Activated naive CD4-positive, alpha-beta T cell treated with anti-CD3 and anti-CD28 coated beads, Interleukin-2, amount 10 ng/mL, durations not matched to agents 7 days and 5 days (primary cell): Measurements from ENCODE around the gene COL27A1.
A peak's percentile ranks its signal among the peaks of the same experiment; 100 is the strongest.
"Not testable (repeated sequence)": the region's sequence is repeated elsewhere in the genome, so short reads cannot be mapped to it uniquely, and the experiment has no call there.

Source experiments
- CTCF ChIA-PET: fragments of 350-600 bp; sonication (Branson Sonifier 250); formaldehyde crosslinking; loops from one replicate; lab custom pipeline; 2021; ENCODE audit warnings: antibody characterized with exemption; lab: Charles Lee
- DNase-seq: peaks from one replicate; pipeline ENCODE4 v3.0.0-alpha.2; 2020
- H3K27ac Mint-ChIP-seq: one replicate; pipeline ENCODE4 v1.8.0; 2021; ENCODE audit warnings: mild to moderate bottlenecking, moderate library complexity, mixed read lengths
- H3K27me3 Mint-ChIP-seq: one replicate; pipeline ENCODE4 v1.8.0; 2021; ENCODE audit warnings: mild to moderate bottlenecking, mixed read lengths
- H3K36me3 Mint-ChIP-seq: one replicate; pipeline ENCODE4 v1.8.0; 2021; ENCODE audit warnings: mixed read lengths
- H3K4me1 Mint-ChIP-seq: one replicate; pipeline ENCODE4 v1.8.0; 2021; ENCODE audit warnings: mixed read lengths
- H3K4me3 Mint-ChIP-seq: one replicate; pipeline ENCODE4 v1.8.0; 2021; ENCODE audit warnings: mild to moderate bottlenecking, moderate library complexity, mixed read lengths
- H3K9me3 Mint-ChIP-seq: one replicate; pipeline ENCODE4 v1.8.0; 2021; ENCODE audit warnings: mixed read lengths

Gene COL27A1

GRCh38 chr9:114330636-114331035, 175.3 kb downstream of the COL27A1 start:
- Mint-ChIP-seq H3K9me3 (peaks cover 2% of the 10 kb centered on the region), H3K27me3 (peaks cover 12% of the 10 kb centered on the region), H3K27ac (peak overlapping the region; percentile 38), H3K4me1 (no peaks in the 10 kb centered on the region), H3K36me3 (peaks cover 10% of the 10 kb centered on the region), H3K4me3 (peak overlapping the region; percentile 35)
- DNase-seq, result no peak
- CTCF ChIA-PET, result no interaction called here

- Mint-ChIP-seq H3K27me3 (peaks cover 12% of the 10 kb centered on the region), H3K36me3 (peaks cover 18% of the 10 kb centered on the region), H3K27ac (peak overlapping the region; percentile 69)
- H3K4me1 Mint-ChIP-seq, CTCF ChIA-PET, H3K9me3 Mint-ChIP-seq, DNase-seq, H3K4me3 Mint-ChIP-seq: not testable (repeated sequence)
Observed at GRCh38 chr9:114331229-114332195, 176.2 kb downstream of the COL27A1 start.

GRCh38 chr9:114332474-114333040, 177.2 kb downstream of the COL27A1 start:
- H3K4me1 Mint-ChIP-seq, CTCF ChIA-PET: not testable (repeated sequence)

GRCh38 chr9:114333718-114334117, 178.4 kb downstream of the COL27A1 start:
- H3K4me1 Mint-ChIP-seq, DNase-seq, H3K27ac Mint-ChIP-seq, H3K4me3 Mint-ChIP-seq, CTCF ChIA-PET, H3K9me3 Mint-ChIP-seq: not testable (repeated sequence)
- peaks cover 12% of the 10 kb centered on the region for H3K27me3 Mint-ChIP-seq
- H3K36me3 Mint-ChIP-seq, result peaks cover 36% of the 10 kb centered on the region

More at GRCh38 chr9:114332474-114333040, 177.2 kb downstream of the COL27A1 start:
- H3K4me3 Mint-ChIP-seq, DNase-seq, H3K9me3 Mint-ChIP-seq: not testable (repeated sequence)
- peaks cover 27% of the 10 kb centered on the region for H3K36me3 Mint-ChIP-seq
- peak overlapping the region; percentile 20 for H3K27ac Mint-ChIP-seq
- H3K27me3 Mint-ChIP-seq, result peaks cover 12% of the 10 kb centered on the region

GRCh38 chr9:114334490-114334889, 179.2 kb downstream of the COL27A1 start:
- DNase-seq, result no peak
- Mint-ChIP-seq H3K4me1 (peaks cover 9% of the 10 kb centered on the region), H3K9me3 (peaks cover 2% of the 10 kb centered on the region), H3K27me3 (peaks cover 12% of the 10 kb centered on the region), H3K36me3 (peaks cover 43% of the 10 kb centered on the region), H3K4me3 (no peak overlapping the region), H3K27ac (no peak overlapping the region)
- CTCF ChIA-PET, result no interaction called here

GRCh38 chr9:114335745-114336144, 180.4 kb downstream of the COL27A1 start:
- peak overlapping the region; percentile 68 for H3K27ac Mint-ChIP-seq
- CTCF ChIA-PET, result interaction anchor here (0.6 to 1.6 kb wide), 3 partner anchors 10 to 70 kb away, joined by 3 to 4 read pairs (median 3); no protein-coding TSS in a partner anchor
- no peak overlapping the region for H3K4me3 Mint-ChIP-seq
- peaks cover 54% of the 10 kb centered on the region for H3K36me3 Mint-ChIP-seq
- H3K27me3 Mint-ChIP-seq, result peaks cover 9% of the 10 kb centered on the region
- no peak for DNase-seq
- H3K4me1 Mint-ChIP-seq, result peaks cover 9% of the 10 kb centered on the region
- H3K9me3 Mint-ChIP-seq, result peaks cover 2% of the 10 kb centered on the region

GRCh38 chr9:114336157-114336556, 180.8 kb downstream of the COL27A1 start:
- H3K9me3 Mint-ChIP-seq, result peaks cover 2% of the 10 kb centered on the region

GRCh38 chr9:114336699-114337395, 181.5 kb downstream of the COL27A1 start:
- Mint-ChIP-seq H3K4me1 (peaks cover 13% of the 10 kb centered on the region), H3K36me3 (peaks cover 65% of the 10 kb centered on the region), H3K4me3 (no peak overlapping the region), H3K27ac (peak overlapping the region; percentile 28), H3K9me3 (peaks cover 2% of the 10 kb centered on the region), H3K27me3 (no peaks in the 10 kb centered on the region)
- CTCF ChIA-PET, result interaction anchor here (1.4 to 1.6 kb wide), 2 partner anchors 9 to 69 kb away, joined by 3 to 4 read pairs; no protein-coding TSS in a partner anchor
- no peak for DNase-seq

More at GRCh38 chr9:114336157-114336556, 180.8 kb downstream of the COL27A1 start:
- H3K4me1 Mint-ChIP-seq, result peaks cover 9% of the 10 kb centered on the region
- no peak for DNase-seq
- H3K36me3 Mint-ChIP-seq, result peaks cover 58% of the 10 kb centered on the region
- peaks cover 5% of the 10 kb centered on the region for H3K27me3 Mint-ChIP-seq
- peak overlapping the region; percentile 68 for H3K27ac Mint-ChIP-seq
- CTCF ChIA-PET, result interaction anchor here (0.6 to 1.6 kb wide), 3 partner anchors 10 to 69 kb away, joined by 3 to 4 read pairs (median 3); no protein-coding TSS in a partner anchor
- no peak overlapping the region for H3K4me3 Mint-ChIP-seq

GRCh38 chr9:114338187-114338586, 182.8 kb downstream of the COL27A1 start:
- Mint-ChIP-seq H3K36me3 (peaks cover 75% of the 10 kb centered on the region), H3K9me3 (peaks cover 2% of the 10 kb centered on the region)
- DNase-seq, result no peak

GRCh38 chr9:114339130-114339908, 184.0 kb downstream of the COL27A1 start:
- CTCF ChIA-PET, result interaction anchor here (1.0 to 3.1 kb wide), 10 partner anchors 9 to 314 kb away, joined by 3 to 10 read pairs (median 5); partner anchors contain the start of gene AKNA
- H3K4me3 Mint-ChIP-seq, result no peak overlapping the region
- peak overlapping the region; percentile 24 for H3K27ac Mint-ChIP-seq
- DNase-seq, result peak; percentile 62
- H3K27me3 Mint-ChIP-seq, result no peaks in the 10 kb centered on the region
- H3K4me1 Mint-ChIP-seq, result peaks cover 14% of the 10 kb centered on the region
- peaks cover 85% of the 10 kb centered on the region for H3K36me3 Mint-ChIP-seq
- H3K9me3 Mint-ChIP-seq, result peaks cover 2% of the 10 kb centered on the region

More at GRCh38 chr9:114338187-114338586, 182.8 kb downstream of the COL27A1 start:
- CTCF ChIA-PET, result interaction anchor here (0.6 to 3.1 kb wide), 7 partner anchors 17 to 315 kb away, joined by 3 to 10 read pairs (median 3); no protein-coding TSS in a partner anchor
- H3K27ac Mint-ChIP-seq, result peak overlapping the region; percentile 49
- H3K27me3 Mint-ChIP-seq, result no peaks in the 10 kb centered on the region
- H3K4me3 Mint-ChIP-seq, result no peak overlapping the region
- peaks cover 13% of the 10 kb centered on the region for H3K4me1 Mint-ChIP-seq

GRCh38 chr9:114341152-114341830, 186.0 kb downstream of the COL27A1 start:
- H3K36me3 Mint-ChIP-seq, result peaks cover 88% of the 10 kb centered on the region
- CTCF ChIA-PET, result interaction anchor here (1.0 to 1.9 kb wide), 4 partner anchors 36 to 166 kb away, joined by 3 to 6 read pairs (median 4); no protein-coding TSS in a partner anchor
- no peaks in the 10 kb centered on the region for H3K27me3 Mint-ChIP-seq
- H3K4me1 Mint-ChIP-seq, result peaks cover 14% of the 10 kb centered on the region
- H3K9me3 Mint-ChIP-seq, result no peaks in the 10 kb centered on the region
- no peak for DNase-seq
- H3K4me3 Mint-ChIP-seq, result no peak overlapping the region
- H3K27ac Mint-ChIP-seq, result peak overlapping the region; percentile 71

GRCh38 chr9:114341991-114342390, 186.7 kb downstream of the COL27A1 start:
- Mint-ChIP-seq H3K27me3 (no peaks in the 10 kb centered on the region), H3K9me3 (no peaks in the 10 kb centered on the region), H3K36me3 (peaks cover 88% of the 10 kb centered on the region), H3K4me3 (no peak overlapping the region), H3K27ac (no peak overlapping the region), H3K4me1 (peaks cover 14% of the 10 kb centered on the region)
- CTCF ChIA-PET, result interaction anchor here (1.0 to 1.9 kb wide), 3 partner anchors 44 to 165 kb away, joined by 3 to 6 read pairs (median 4); no protein-coding TSS in a partner anchor
- DNase-seq, result no peak
